SK-N-SH (cell line): Measurements from ENCODE around the gene KLK5.

Experiments used
- CHD2 ChIP-seq: fragments of 150-350 bp; IDR thresholded peaks from 2 replicates; pipeline ENCODE4 v1.6.1; 2018; ENCODE audit warnings: low read length; ENCODE audit not compliant: partially characterized antibody
- CTCF ChIP-seq: fragments of 200-600 bp; sonication (generic); IDR thresholded peaks from 2 replicates; pipeline ENCODE4 v1.6.1; 2017; ENCODE audit warnings: antibody characterized with exemption, mild to moderate bottlenecking, moderate library complexity
- EZH2phosphoT487 ChIP-seq: fragments of 200-600 bp; sonication (generic); IDR thresholded peaks from 2 replicates; pipeline ENCODE4 v1.6.1; 2017; ENCODE audit warnings: low read depth, mixed run types, mild to moderate bottlenecking, antibody characterized with exemption, moderate library complexity, borderline replicate concordance
- FOXM1 ChIP-seq: IDR thresholded peaks from 2 replicates; pipeline ENCODE4 v1.4.0; 2012; ENCODE audit warnings: low read depth, mild to moderate bottlenecking
- GABPA ChIP-seq: IDR thresholded peaks from 2 replicates; pipeline ENCODE4 v1.4.0; 2012; ENCODE audit warnings: low read depth, mild to moderate bottlenecking
- GATA2 ChIP-seq: sonication (generic); formaldehyde crosslinking; IDR thresholded peaks from 2 replicates; pipeline ENCODE4 v1.5.0; 2020; ENCODE audit warnings: mild to moderate bottlenecking, missing genetic modification reagents
- MXI1 ChIP-seq: IDR thresholded peaks from 2 replicates; pipeline ENCODE4 v1.6.1; 2012; ENCODE audit warnings: mild to moderate bottlenecking, low read depth, low read length, improper control_type of control experiment
- PBX3 ChIP-seq: IDR thresholded peaks from 2 replicates; pipeline ENCODE4; 2012
- POLR2AphosphoS5 ChIP-seq: IDR thresholded peaks from 2 replicates; pipeline ENCODE4 v1.6.1; 2012; ENCODE audit warnings: low read depth, low read length
- RCOR1 ChIP-seq: fragments of 150-350 bp; IDR thresholded peaks from 2 replicates; pipeline ENCODE4 v1.6.1; 2017; ENCODE audit warnings: antibody characterized with exemption, low read length
- RFX5 ChIP-seq: IDR thresholded peaks from 2 replicates; pipeline ENCODE4 v1.6.1; 2012; ENCODE audit warnings: mild to moderate bottlenecking, improper control_type of control experiment, low read length
- TAF1 ChIP-seq: IDR thresholded peaks from 2 replicates; pipeline ENCODE4 v1.6.1; 2012; ENCODE audit warnings: low read depth, mild to moderate bottlenecking, low read length, moderate library complexity, borderline replicate concordance
- YY1 ChIP-seq: IDR thresholded peaks from 2 replicates; pipeline ENCODE4 v1.4.0; 2012; ENCODE audit warnings: low read depth, mild to moderate bottlenecking

- TF ChIP-seq CTCF: no peak
- TF ChIP-seq MXI1: no peak
- TF ChIP-seq FOXM1: no peak
- no peak for TF ChIP-seq CHD2
- TF ChIP-seq TAF1: no peak
- no peak for TF ChIP-seq RFX5
- TF ChIP-seq POLR2AphosphoS5: no peak
- TF ChIP-seq YY1: no peak
- no peak for TF ChIP-seq GATA2 (CRISPR knock-in tag)
- no peak for TF ChIP-seq EZH2phosphoT487
- TF ChIP-seq PBX3: no peak
- no peak for TF ChIP-seq RCOR1
- TF ChIP-seq GABPA: no peak
Observed at GRCh38 chr19:50909240-50910070, 43.4 kb downstream of the KLK5 start.
